ENCODE data around the gene PHOSPHO1.

DNA sequence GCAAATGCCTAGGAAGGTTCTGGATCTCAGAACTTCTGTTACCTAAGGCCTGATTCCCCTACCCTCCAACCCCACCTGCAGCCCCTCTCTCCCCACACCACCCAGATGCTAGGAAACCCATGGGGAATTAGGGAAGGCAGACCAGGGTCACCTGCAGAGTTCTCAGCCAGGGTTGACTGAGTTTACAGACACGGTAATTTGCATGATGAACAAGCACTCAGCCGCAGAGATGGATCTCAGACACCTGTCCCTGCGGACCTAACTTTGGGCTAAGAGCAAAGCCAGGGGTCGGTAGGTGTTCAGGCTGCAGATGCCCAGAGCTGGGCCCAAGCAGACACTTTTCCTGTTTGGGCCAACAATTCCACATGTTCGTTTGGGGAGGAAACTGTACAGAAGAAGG lies 17.2 kb downstream of the PHOSPHO1 start:
- TF ChIP-seq, protein P1, sequence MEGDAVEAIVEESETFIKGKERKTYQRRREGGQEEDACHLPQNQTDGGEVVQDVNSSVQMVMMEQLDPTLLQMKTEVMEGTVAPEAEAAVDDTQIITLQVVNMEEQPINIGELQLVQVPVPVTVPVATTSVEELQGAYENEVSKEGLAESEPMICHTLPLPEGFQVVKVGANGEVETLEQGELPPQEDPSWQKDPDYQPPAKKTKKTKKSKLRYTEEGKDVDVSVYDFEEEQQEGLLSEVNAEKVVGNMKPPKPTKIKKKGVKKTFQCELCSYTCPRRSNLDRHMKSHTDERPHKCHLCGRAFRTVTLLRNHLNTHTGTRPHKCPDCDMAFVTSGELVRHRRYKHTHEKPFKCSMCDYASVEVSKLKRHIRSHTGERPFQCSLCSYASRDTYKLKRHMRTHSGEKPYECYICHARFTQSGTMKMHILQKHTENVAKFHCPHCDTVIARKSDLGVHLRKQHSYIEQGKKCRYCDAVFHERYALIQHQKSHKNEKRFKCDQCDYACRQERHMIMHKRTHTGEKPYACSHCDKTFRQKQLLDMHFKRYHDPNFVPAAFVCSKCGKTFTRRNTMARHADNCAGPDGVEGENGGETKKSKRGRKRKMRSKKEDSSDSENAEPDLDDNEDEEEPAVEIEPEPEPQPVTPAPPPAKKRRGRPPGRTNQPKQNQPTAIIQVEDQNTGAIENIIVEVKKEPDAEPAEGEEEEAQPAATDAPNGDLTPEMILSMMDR (IDR thresholded peaks at IDR 0.05) = no peak
- TF ChIP-seq POLR2A (IDR thresholded peaks at IDR 0.05; ENCODE audit: low read length) (no peak), PHF8 (IDR thresholded peaks at IDR 0.05; ENCODE audit: borderline replicate concordance, low read depth) (no peak), RCOR1 (IDR thresholded peaks at IDR 0.05; ENCODE audit: low read depth, low read length) (no peak), JUNB (IDR thresholded peaks at IDR 0.05) (no peak), HDAC2 (IDR thresholded peaks at IDR 0.05) (no peak), EHMT2 (IDR thresholded peaks at IDR 0.05; ENCODE audit: low read depth) (no peak), FOSL2 (IDR thresholded peaks at IDR 0.05) (no peak), FOSL2 (CRISPR knock-in tag; IDR thresholded peaks at IDR 0.05) (no peak), EP300 (IDR thresholded peaks at IDR 0.05) (no peak)
- TF ChIP-seq, protein P2, sequence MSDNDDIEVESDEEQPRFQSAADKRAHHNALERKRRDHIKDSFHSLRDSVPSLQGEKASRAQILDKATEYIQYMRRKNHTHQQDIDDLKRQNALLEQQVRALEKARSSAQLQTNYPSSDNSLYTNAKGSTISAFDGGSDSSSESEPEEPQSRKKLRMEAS (IDR thresholded peaks at IDR 0.05) = no peak
- TF ChIP-seq, protein P3, sequence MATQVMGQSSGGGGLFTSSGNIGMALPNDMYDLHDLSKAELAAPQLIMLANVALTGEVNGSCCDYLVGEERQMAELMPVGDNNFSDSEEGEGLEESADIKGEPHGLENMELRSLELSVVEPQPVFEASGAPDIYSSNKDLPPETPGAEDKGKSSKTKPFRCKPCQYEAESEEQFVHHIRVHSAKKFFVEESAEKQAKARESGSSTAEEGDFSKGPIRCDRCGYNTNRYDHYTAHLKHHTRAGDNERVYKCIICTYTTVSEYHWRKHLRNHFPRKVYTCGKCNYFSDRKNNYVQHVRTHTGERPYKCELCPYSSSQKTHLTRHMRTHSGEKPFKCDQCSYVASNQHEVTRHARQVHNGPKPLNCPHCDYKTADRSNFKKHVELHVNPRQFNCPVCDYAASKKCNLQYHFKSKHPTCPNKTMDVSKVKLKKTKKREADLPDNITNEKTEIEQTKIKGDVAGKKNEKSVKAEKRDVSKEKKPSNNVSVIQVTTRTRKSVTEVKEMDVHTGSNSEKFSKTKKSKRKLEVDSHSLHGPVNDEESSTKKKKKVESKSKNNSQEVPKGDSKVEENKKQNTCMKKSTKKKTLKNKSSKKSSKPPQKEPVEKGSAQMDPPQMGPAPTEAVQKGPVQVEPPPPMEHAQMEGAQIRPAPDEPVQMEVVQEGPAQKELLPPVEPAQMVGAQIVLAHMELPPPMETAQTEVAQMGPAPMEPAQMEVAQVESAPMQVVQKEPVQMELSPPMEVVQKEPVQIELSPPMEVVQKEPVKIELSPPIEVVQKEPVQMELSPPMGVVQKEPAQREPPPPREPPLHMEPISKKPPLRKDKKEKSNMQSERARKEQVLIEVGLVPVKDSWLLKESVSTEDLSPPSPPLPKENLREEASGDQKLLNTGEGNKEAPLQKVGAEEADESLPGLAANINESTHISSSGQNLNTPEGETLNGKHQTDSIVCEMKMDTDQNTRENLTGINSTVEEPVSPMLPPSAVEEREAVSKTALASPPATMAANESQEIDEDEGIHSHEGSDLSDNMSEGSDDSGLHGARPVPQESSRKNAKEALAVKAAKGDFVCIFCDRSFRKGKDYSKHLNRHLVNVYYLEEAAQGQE (IDR thresholded peaks at IDR 0.05) = no peak
